HepG2 (cell line): ENCODE measurements around the gene GDAP1L1. TPM values are rescaled to one million over a fixed set of nuclear protein-coding genes. Genes with fewer than 3 reads are reported as not detected.

Experiments
- DDIT3 ChIP-seq: sonication (generic); formaldehyde crosslinking; IDR thresholded peaks from 2 replicates; pipeline ENCODE4 v1.4.0; 2020; ENCODE audit warnings: mild to moderate bottlenecking, missing genetic modification reagents
- HMG20A ChIP-seq: IDR thresholded peaks from 2 replicates; pipeline ENCODE4 v1.6.1; 2016; ENCODE audit warnings: borderline replicate concordance
- HMGXB3 ChIP-seq: sonication (generic); formaldehyde crosslinking; IDR thresholded peaks from 2 replicates; pipeline ENCODE4 v1.4.0; 2020; ENCODE audit warnings: missing genetic modification reagents, borderline replicate concordance
- HNF4A ChIP-seq: sonication (generic); formaldehyde crosslinking; IDR thresholded peaks from 2 replicates; pipeline ENCODE4 v1.4.0; 2020; ENCODE audit warnings: missing genetic modification reagents
- MEIS2 ChIP-seq: sonication (generic); formaldehyde crosslinking; IDR thresholded peaks from 2 replicates; pipeline ENCODE4 v1.9.0; 2021; ENCODE audit warnings: mild to moderate bottlenecking, missing genetic modification reagents
- NR2F6 ChIP-seq, 2 experiments: IDR thresholded peaks; 2 replicates each; pipeline ENCODE4 v1.6.1; 2016; ENCODE audit warnings: antibody characterized with exemption in 1 of 2, mild to moderate bottlenecking in 1 of 2
- PHF8 ChIP-seq: sonication (generic); formaldehyde crosslinking; IDR thresholded peaks from 2 replicates; pipeline ENCODE4 v1.5.0; 2020; ENCODE audit warnings: missing genetic modification reagents
- PRDM4 ChIP-seq: sonication (generic); formaldehyde crosslinking; IDR thresholded peaks from 2 replicates; pipeline ENCODE4 v1.9.0; 2021; ENCODE audit warnings: missing genetic modification reagents, borderline replicate concordance
- RBM22 ChIP-seq: fragments of 200-400 bp; formaldehyde crosslinking; optimal IDR thresholded peaks from 2 replicates; pipeline ENCODE3; 2017; ENCODE audit warnings: mild to moderate bottlenecking, low read length, moderate library complexity
- REPIN1 ChIP-seq: sonication (generic); formaldehyde crosslinking; IDR thresholded peaks from 2 replicates; pipeline ENCODE4 v1.8.0; 2022; ENCODE audit warnings: missing genetic modification reagents, low read depth, mild to moderate bottlenecking, borderline replicate concordance
- SOX6 ChIP-seq, 2 experiments: fragments of 450-650 bp in 1 of 2; sonication (generic) in 1 of 2; formaldehyde crosslinking in 1 of 2; IDR thresholded peaks; 2 replicates each; pipeline versions ENCODE4 v1.4.0 to v1.6.1; 2017 to 2020; ENCODE audit warnings: antibody characterized with exemption in 1 of 2, mild to moderate bottlenecking in 1 of 2, missing genetic modification reagents in 1 of 2
- YEATS4 ChIP-seq: sonication (generic); formaldehyde crosslinking; IDR thresholded peaks from 2 replicates; pipeline ENCODE4 v1.4.0; 2020; ENCODE audit warnings: missing genetic modification reagents, borderline replicate concordance
- ZKSCAN1 ChIP-seq: fragments of 150-350 bp; IDR thresholded peaks from 2 replicates; pipeline ENCODE4 v1.6.1; 2014; ENCODE audit warnings: low read length
- ZNF160 ChIP-seq: sonication (generic); formaldehyde crosslinking; IDR thresholded peaks from 2 replicates; pipeline ENCODE4 v1.8.0; 2022; ENCODE audit warnings: mild to moderate bottlenecking, inconsistent platforms, missing genetic modification reagents
- ZNF205 ChIP-seq: IDR thresholded peaks from 2 replicates; pipeline ENCODE4 v1.6.1; 2018; ENCODE audit warnings: missing biosample characterization, missing genetic modification reagents
- ZNF383 ChIP-seq: sonication (generic); formaldehyde crosslinking; IDR thresholded peaks from 2 replicates; pipeline ENCODE4 v1.4.0; 2020; ENCODE audit warnings: missing genetic modification reagents, mild to moderate bottlenecking, borderline replicate concordance
- ZNF558 ChIP-seq: sonication (generic); formaldehyde crosslinking; IDR thresholded peaks from 2 replicates; pipeline ENCODE4 v1.9.0; 2022; ENCODE audit warnings: mild to moderate bottlenecking, missing genetic modification reagents, borderline replicate concordance
- ZNF710 ChIP-seq: sonication (generic); formaldehyde crosslinking; IDR thresholded peaks from 2 replicates; pipeline ENCODE4 v1.5.0; 2020; ENCODE audit warnings: mild to moderate bottlenecking, missing genetic modification reagents, borderline replicate concordance
- polyA plus RNA-seq, 8 experiments: library from polyadenylated mRNA; depleted of rRNA in 3 of 8; stranded (reverse) in 7 of 8; unstranded in 1 of 8; fragments of >200 nt; fragmentation: Illumina TruSeq in 4 of 8; extraction: Trizol in 4 of 8; gene quantifications; 2 replicates each; pipeline versions ENCODE4 v1.2.1 to v1.2.3, GENCODE V29; 2011 to 2016; ENCODE audit warnings: low read depth in 4 of 8, missing spikeins in 1 of 8, mixed read lengths in 1 of 8; ENCODE audit not compliant: insufficient read depth in 1 of 8
- total RNA-seq, 5 experiments: library from RNA; depleted of rRNA; stranded (reverse); fragments of >200 nt; fragmentation: Illumina TruSeq; extraction: Trizol; gene quantifications; 2 replicates each; pipeline ENCODE4 v1.2.3, GENCODE V29; 2016; ENCODE audit warnings: low read depth in 1 of 5

GDAP1L1 gene
- total and polyA plus RNA-seq, 2 of the 13 experiments (the other 11 are each of a cell fraction or from before 2014, with no cell fraction given): 0.04 TPM; not detected in 1

GRCh38 chr20:44302026-44302669 lies 55.0 kb downstream of the GDAP1L1 start (continued):
- TF ChIP-seq ZNF710 (peak; percentile 72; the same call in 1 of the 2 replicates), RBM22 (peak; percentile 87), REPIN1 (peak; percentile 71), ZNF558 (CRISPR knock-in tag) (no peak), PRDM4 (CRISPR knock-in tag) (no peak; the same call in 1 of the 2 replicates), YEATS4 (peak; percentile 92), HNF4A (CRISPR knock-in tag) (peak; percentile 98), ZKSCAN1 (peak; percentile 43; the same call in 1 of the 2 replicates), ZNF383 (CRISPR knock-in tag) (peak; percentile 69; the same call in 1 of the 2 replicates), MEIS2 (peak; percentile 86), NR2F6 (IDR thresholded peaks at IDR 0.05) (peak; percentile 67; the same call in 1 of the 2 replicates), NR2F6 (CRISPR knock-in tag; IDR thresholded peaks at IDR 0.05) (peak; percentile 78), HMG20A (CRISPR knock-in tag) (peak; percentile 67; the same call in 1 of the 2 replicates), HMGXB3 (CRISPR knock-in tag) (peak; percentile 69; the same call in 1 of the 2 replicates), ZNF160 (no peak), DDIT3 (no peak), ZNF205 (peak; percentile 88), SOX6 (IDR thresholded peaks at IDR 0.05) (no peak), SOX6 (CRISPR knock-in tag; IDR thresholded peaks at IDR 0.05) (peak; percentile 92), PHF8 (peak; percentile 72)
